Choroid plexus epithelial cell (primary cell): ENCODE results near the gene RHOD.
A peak's percentile ranks its signal among the peaks of the same experiment; 100 is the strongest.

ENCODE experiments used
- DNase-seq: peaks from one replicate; pipeline ENCODE4 v3.0.0-alpha.2; 2010; ENCODE audit warnings: low read depth
- H3K4me3 ChIP-seq: 2 replicates; pipeline ENCODE4 v1.5.1; 2011; ENCODE audit warnings: low read depth, mild to moderate bottlenecking, control low read depth, low read length, moderate library complexity
- CTCF ChIP-seq: conservative IDR thresholded peaks from 2 replicates; pipeline ENCODE4 v1.5.1; 2011; ENCODE audit warnings: low read depth, mild to moderate bottlenecking, control low read depth, inconsistent platforms, low read length, moderate library complexity

Gene RHOD

DNA sequence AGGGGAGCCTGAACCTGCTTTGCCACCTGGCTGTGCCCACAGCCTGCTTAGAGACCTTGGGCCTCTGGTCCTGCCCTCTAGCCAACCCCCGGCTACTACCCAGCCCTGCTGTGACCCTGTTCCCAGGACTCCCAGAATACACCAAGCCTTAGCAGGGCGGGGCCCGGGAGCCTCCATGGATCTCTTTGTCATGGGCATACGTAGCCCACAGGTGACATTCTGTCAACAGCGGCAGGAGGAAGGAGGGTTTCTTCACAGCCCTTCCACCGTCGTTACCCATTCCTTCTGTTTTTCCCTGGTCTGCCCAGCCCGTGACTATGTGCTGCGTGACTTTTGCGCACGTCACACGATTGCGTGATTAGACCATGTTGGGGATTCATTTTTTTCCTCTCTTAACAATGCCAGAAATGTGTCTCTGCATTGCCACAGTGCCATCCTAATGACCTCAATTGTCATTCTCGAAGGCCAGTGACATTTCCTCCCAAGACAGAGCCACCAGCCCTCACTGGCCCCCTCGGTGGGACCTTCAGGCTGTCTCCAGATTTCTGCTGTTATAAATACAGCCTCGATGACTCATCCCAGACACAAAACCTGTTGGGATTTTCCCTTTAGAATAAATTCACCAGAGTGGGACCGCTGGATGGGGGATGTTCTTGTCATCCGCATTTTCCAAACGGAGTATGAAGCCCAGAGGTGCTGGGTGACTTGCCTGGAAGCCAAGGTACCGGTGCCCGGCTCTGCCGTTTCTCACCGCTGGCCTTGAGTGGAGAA is 24.7 kb upstream of the RHOD start:
- TF ChIP-seq CTCF = no peak
- peak; percentile 77 for DNase-seq
- no peak overlapping the region for H3K4me3 ChIP-seq

GRCh38 chr11:67032830-67033551 is 23.7 kb upstream of the RHOD start:
- TF ChIP-seq CTCF = no peak
- no peak overlapping the region for H3K4me3 ChIP-seq
- DNase-seq = peak; percentile 97

GRCh38 chr11:67033661-67034166 is 22.9 kb upstream of the RHOD start:
- TF ChIP-seq CTCF = no peak

GRCh38 chr11:67034350-67034749 is 22.3 kb upstream of the RHOD start:
- DNase-seq = no peak
- H3K4me3 ChIP-seq = no peak overlapping the region
- TF ChIP-seq CTCF = no peak

More at GRCh38 chr11:67033661-67034166, 22.9 kb upstream of the RHOD start:
- H3K4me3 ChIP-seq = no peak overlapping the region
- peak; percentile 98 for DNase-seq

- TF ChIP-seq CTCF = peak; percentile 16
- no peak overlapping the region for H3K4me3 ChIP-seq
- DNase-seq = no peak
These were observed 16.5 kb upstream of the RHOD start for GRCh38 chr11:67040147-67040546.

DNA sequence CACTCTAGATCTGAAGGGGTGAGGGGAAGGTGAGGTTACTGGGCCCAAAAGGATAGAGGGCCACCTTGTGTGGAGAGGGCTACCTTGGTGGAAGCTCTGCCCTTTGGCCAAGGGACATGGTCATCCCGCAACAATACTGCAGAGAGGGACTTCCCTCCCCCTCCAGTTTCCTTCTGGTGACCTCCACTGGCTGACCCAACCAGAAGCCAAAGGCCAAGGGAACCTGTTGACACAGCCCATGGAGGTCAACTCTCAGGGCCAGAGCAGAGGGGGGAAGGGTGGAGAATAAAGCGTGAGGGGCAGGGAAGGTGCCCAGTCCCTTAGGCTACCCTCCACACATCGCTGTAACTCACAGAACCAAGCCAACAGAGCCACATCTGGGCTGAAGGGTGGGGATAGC is 15.0 kb upstream of the RHOD start:
- no peak for DNase-seq
- TF ChIP-seq CTCF = no peak
- H3K4me3 ChIP-seq = no peak overlapping the region
